ENCODE measurements around the gene RPGRIP1L.

DNA sequence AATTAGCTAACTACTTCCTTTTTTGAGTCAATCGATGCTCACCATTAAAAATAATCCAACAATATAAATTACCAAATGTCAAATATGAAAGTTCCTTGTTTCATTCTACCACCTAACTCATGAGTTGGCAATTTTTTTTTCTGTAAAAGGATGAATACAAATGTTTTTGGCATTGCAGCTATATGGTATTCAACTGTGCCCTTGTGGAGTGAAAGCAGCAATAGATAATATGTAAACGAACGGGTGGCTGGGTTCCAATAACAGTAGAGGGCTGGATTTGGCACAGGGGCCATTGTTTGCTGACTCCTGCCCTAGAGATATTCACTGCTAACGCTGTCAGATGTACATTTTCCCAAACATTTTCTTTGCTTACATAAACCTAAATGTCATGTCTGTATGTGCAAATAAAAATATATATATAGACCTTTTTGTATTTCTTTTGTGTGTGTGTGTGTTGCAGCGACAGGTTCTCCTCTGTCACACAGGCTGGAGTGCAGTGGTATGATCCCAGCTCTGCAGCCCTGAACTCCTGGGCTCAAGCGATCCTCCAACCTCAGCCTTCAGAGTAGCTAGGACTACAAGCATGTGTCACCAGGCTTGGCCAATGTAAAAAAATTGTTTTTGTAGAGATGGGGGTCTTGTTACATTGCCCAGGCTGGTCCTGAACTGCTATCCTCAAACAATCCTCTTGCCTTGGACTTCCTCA lies 73.9 kb downstream of the RPGRIP1L start:
- TF ChIP-seq, protein P1, sequence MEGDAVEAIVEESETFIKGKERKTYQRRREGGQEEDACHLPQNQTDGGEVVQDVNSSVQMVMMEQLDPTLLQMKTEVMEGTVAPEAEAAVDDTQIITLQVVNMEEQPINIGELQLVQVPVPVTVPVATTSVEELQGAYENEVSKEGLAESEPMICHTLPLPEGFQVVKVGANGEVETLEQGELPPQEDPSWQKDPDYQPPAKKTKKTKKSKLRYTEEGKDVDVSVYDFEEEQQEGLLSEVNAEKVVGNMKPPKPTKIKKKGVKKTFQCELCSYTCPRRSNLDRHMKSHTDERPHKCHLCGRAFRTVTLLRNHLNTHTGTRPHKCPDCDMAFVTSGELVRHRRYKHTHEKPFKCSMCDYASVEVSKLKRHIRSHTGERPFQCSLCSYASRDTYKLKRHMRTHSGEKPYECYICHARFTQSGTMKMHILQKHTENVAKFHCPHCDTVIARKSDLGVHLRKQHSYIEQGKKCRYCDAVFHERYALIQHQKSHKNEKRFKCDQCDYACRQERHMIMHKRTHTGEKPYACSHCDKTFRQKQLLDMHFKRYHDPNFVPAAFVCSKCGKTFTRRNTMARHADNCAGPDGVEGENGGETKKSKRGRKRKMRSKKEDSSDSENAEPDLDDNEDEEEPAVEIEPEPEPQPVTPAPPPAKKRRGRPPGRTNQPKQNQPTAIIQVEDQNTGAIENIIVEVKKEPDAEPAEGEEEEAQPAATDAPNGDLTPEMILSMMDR (IDR thresholded peaks at IDR 0.05) = no peak
- TF ChIP-seq EZH2phosphoT487 (IDR thresholded peaks at IDR 0.05) (no peak), EZH2 (IDR thresholded peaks at IDR 0.05) (no peak)
